AG04450 (cell line): Measurements from ENCODE around the gene MYO9B. TPM values are rescaled to one million over a fixed set of nuclear protein-coding genes. Genes with fewer than 3 reads are reported as not detected.
"Not testable (repeated sequence)": the region's sequence is repeated elsewhere in the genome, so short reads cannot be mapped to it uniquely, and the experiment has no call there.

Experiments
- CTCF ChIA-PET: fragments of 300-600, 350-600 bp; formaldehyde crosslinking; extraction: SDS; loops from one replicate; lab custom pipeline; 2022; ENCODE audit warnings: antibody characterized with exemption, inconsistent platforms; lab: Charles Lee
- POLR2A ChIA-PET: fragments of 350-600 bp; formaldehyde crosslinking; extraction: SDS; loops from one replicate; lab custom pipeline; 2021; ENCODE audit warnings: antibody characterized with exemption, inconsistent platforms; lab: Yijun Ruan, JAX
- DNase-seq: peaks from one replicate; pipeline ENCODE4 v3.0.0-alpha.2; 2011; ENCODE audit warnings: low read depth, low spot score
- H3K27ac ChIP-seq: one replicate; pipeline ENCODE4 v1.5.1; 2012; ENCODE audit warnings: low read depth, low read length, control low read depth
- H3K27me3 ChIP-seq: one replicate; pipeline ENCODE4 v1.6.0; 2012; ENCODE audit warnings: low read length; ENCODE audit not compliant: control insufficient read depth, insufficient read depth
- H3K4me3 ChIP-seq: 2 replicates; pipeline ENCODE4 v1.5.1; 2011; ENCODE audit warnings: mild to moderate bottlenecking, low read depth, low read length, control low read depth
- H3K9me3 ChIP-seq: 2 replicates; pipeline ENCODE4 v1.5.1; 2012; ENCODE audit warnings: low read length; ENCODE audit not compliant: control insufficient read depth, insufficient read depth
- polyA plus RNA-seq: library from polyadenylated mRNA; depleted of rRNA; stranded (reverse); fragments of >200 nt; gene quantifications from 2 replicates; pipeline ENCODE4 v1.2.3, GENCODE V29; 2011
- TF ChIP-seq, protein P1 (sequence below): IDR thresholded peaks from 2 replicates; pipeline ENCODE4 v1.5.1; 2011; ENCODE audit warnings: low read depth, low read length, control low read depth, inconsistent platforms

The MYO9B gene
- polyA plus RNA-seq, 1 experiment: 34.5 TPM

DNA sequence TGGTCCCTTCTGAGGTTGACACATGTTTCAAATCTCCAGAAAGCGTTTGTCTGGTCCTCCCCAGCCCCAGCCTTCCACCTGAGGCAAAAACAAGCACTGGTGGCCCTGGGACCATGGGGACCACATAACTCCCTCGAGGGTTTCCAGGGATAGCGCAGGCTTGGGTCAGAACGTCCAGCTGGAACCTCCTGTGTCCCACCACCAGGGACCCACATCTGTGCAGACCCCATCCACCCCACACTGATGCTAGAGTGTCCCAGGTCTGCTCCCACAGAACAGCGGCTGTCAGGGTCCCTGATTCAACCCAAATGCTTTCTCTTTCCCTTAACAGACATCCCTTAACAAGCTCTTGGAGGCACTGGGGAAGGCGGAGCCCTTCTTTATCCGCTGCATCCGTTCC lies 110.0 kb downstream of the MYO9B start:
- no peaks in the 10 kb centered on the region for H3K9me3 ChIP-seq
- CTCF ChIA-PET: no interaction called here
- H3K4me3 ChIP-seq: no peak overlapping the region
- DNase-seq: no peak
- H3K27ac ChIP-seq: no peak overlapping the region
- TF ChIP-seq, protein P1, sequence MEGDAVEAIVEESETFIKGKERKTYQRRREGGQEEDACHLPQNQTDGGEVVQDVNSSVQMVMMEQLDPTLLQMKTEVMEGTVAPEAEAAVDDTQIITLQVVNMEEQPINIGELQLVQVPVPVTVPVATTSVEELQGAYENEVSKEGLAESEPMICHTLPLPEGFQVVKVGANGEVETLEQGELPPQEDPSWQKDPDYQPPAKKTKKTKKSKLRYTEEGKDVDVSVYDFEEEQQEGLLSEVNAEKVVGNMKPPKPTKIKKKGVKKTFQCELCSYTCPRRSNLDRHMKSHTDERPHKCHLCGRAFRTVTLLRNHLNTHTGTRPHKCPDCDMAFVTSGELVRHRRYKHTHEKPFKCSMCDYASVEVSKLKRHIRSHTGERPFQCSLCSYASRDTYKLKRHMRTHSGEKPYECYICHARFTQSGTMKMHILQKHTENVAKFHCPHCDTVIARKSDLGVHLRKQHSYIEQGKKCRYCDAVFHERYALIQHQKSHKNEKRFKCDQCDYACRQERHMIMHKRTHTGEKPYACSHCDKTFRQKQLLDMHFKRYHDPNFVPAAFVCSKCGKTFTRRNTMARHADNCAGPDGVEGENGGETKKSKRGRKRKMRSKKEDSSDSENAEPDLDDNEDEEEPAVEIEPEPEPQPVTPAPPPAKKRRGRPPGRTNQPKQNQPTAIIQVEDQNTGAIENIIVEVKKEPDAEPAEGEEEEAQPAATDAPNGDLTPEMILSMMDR: no peak
- POLR2A ChIA-PET: no interaction called here
- H3K27me3 ChIP-seq: no peaks in the 10 kb centered on the region

DNA sequence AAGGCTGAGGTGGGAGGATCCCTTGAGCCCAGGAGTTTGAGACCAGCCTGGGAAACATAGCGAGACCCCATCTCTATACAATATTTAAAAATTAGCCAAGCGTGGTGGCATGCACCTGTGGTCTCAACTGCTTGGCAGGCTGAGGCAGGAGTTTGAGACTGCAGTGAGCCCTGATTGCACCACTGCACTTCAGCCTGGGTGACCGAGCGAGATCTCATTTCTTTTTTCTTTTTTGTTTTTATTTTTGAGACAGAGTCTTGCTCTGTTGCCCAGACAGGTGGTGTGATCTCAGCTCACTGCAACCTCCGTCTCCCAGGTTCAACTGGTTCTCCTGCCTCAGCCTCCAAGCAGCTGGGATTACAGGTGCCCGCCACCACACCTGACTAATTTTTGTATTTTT lies 116.2 kb downstream of the MYO9B start:
- H3K27me3 ChIP-seq, H3K4me3 ChIP-seq, DNase-seq, H3K27ac ChIP-seq, H3K9me3 ChIP-seq, POLR2A ChIA-PET, CTCF ChIA-PET: not testable (repeated sequence)

DNA sequence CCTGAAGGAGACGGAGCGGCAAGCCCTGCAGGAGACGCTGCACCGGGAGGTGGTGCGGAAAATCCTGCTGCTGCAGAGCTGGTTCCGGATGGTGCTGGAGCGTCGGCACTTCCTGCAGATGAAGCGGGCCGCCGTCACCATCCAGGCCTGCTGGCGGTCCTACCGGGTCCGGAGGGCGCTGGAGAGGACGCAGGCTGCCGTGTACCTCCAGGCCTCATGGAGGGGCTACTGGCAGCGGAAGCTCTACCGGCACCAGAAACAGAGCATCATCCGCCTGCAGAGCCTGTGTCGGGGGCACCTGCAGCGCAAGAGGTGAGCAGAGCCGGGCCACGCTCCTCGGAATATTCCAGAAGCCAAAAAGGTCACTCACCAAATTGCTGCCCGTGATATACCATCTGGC lies 117.2 kb downstream of the MYO9B start:
- TF ChIP-seq, protein P1: no peak
- ChIA-PET POLR2A (no interaction called here), CTCF (no interaction called here)
- Histone ChIP-seq H3K27ac (no peak overlapping the region), H3K27me3 (no peaks in the 10 kb centered on the region), H3K9me3 (no peaks in the 10 kb centered on the region; the same call in 1 of the 2 replicates), H3K4me3 (no peak overlapping the region)
- no peak for DNase-seq

DNA sequence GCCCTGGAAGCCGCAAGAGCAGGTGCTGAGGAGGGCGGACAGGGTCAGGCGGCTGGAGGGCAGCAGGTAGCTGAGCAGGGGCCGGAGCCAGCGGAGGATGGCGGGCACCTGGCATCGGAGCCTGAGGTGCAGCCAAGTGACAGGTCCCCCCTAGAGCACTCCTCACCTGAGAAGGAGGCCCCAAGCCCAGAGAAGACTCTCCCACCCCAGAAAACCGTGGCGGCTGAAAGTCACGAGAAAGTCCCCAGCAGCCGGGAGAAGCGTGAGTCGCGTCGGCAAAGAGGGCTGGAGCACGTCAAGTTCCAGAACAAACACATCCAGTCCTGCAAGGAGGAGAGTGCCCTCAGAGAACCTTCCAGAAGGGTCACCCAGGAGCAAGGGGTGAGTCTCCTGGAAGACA lies 119.0 kb downstream of the MYO9B start:
- Histone ChIP-seq H3K4me3 (no peak overlapping the region), H3K27me3 (no peaks in the 10 kb centered on the region), H3K27ac (no peak overlapping the region), H3K9me3 (no peaks in the 10 kb centered on the region; the same call in 1 of the 2 replicates)
- ChIA-PET CTCF (no interaction called here), POLR2A (no interaction called here)
- no peak for DNase-seq
- TF ChIP-seq, protein P1: no peak

DNA sequence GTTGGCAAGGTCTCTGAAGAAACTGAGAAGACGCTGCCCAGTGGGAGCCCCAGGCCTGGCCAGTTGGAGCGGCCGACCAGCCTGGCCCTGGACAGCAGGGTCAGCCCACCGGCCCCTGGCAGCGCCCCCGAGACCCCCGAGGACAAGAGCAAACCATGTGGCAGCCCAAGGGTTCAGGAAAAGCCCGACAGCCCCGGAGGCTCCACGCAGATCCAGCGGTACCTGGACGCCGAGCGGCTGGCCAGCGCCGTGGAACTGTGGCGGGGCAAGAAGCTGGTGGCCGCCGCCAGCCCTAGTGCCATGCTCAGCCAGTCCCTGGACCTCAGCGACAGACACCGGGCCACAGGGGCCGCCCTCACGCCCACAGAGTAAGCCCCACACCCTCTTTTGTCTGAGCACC lies 119.5 kb downstream of the MYO9B start:
- Histone ChIP-seq H3K4me3 (no peak overlapping the region), H3K27me3 (no peaks in the 10 kb centered on the region), H3K27ac (no peak overlapping the region), H3K9me3 (no peaks in the 10 kb centered on the region; the same call in 1 of the 2 replicates)
- ChIA-PET POLR2A (no interaction called here), CTCF (no interaction called here)
- DNase-seq: no peak
- TF ChIP-seq, protein P1: no peak

DNA sequence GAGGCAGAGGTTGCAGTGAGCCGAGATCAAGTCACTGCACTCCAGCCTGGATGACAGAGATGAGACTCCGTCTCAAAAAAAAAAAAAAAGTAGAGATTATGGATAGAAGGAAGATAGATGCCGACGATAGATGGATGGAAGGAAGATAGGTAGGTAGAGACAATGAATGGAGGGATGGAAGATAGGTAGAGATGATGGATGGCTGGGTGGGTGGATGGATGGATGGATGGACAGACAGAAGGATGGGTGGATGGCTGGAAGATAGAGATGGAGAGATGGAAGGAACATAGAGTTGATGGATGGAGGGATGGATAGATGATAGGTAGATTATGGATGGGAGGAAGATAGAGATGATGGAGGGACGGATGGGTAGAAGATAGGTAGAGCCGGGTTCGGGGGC lies 121.0 kb downstream of the MYO9B start:
- TF ChIP-seq, protein P1: no peak
- no peak overlapping the region for H3K4me3 ChIP-seq
- ChIA-PET CTCF (no interaction called here), POLR2A (no interaction called here)
- no peak overlapping the region for H3K27ac ChIP-seq
- H3K9me3 ChIP-seq: no peaks in the 10 kb centered on the region; the same call in 1 of the 2 replicates
- no peak for DNase-seq
- H3K27me3 ChIP-seq: no peaks in the 10 kb centered on the region
